ENCODE measurements around the gene ADAMTS17. TPM values are rescaled to one million over a fixed set of nuclear protein-coding genes. Genes with fewer than 3 reads are reported as not detected.

The ADAMTS17 gene
- total and polyA plus RNA-seq, 11 donors = 0.30 to 2.4 (median 1.2) TPM

GRCh38 chr15:100020189-100020588 lies 321.6 kb downstream of the ADAMTS17 start:
- no peak for DNase-seq
- Histone ChIP-seq H3K36me3 (no peaks in the 10 kb centered on the region), H3K27me3 (no peaks in the 10 kb centered on the region), H3K4me1 (peaks cover 0 to 21% (median 0%) of the 10 kb centered on the region in 12 donors), H3K27ac (peak overlapping the region in 1 of 12 donors; percentile 56), H3K9me3 (no peaks in the 10 kb centered on the region), H3K4me3 (no peak overlapping the region)
- intact Hi-C loops (cut with DNase I) = loop anchor here in 2 of 10 donors (10.0 kb wide), 2 partner anchors 55 kb away; no protein-coding TSS in a partner anchor
- peak in 3 of 4 donors; percentile 17 to 49 (median 44) for ATAC-seq
- TF ChIP-seq CTCF (IDR thresholded peaks at IDR 0.05) = no peak
- no peak for TF ChIP-seq POLR2A (IDR thresholded peaks at IDR 0.05)
- 73 to 83% (median 77%) methylated on average over 5 to 6 of the region's 6 CpGs for WGBS, 4 donors

- Histone ChIP-seq H3K27me3 (no peaks in the 10 kb centered on the region), H3K4me1 (peaks cover 0 to 21% (median 0%) of the 10 kb centered on the region in 12 donors), H3K36me3 (no peaks in the 10 kb centered on the region), H3K27ac (no peak overlapping the region), H3K4me3 (no peak overlapping the region), H3K9me3 (no peaks in the 10 kb centered on the region)
- ATAC-seq = no peak
- 81 to 89% (median 85%) methylated on average over 6 of the region's 6 CpGs for WGBS, 4 donors
- intact Hi-C loops (cut with DNase I) = no loop called here
- DNase-seq = no peak
- TF ChIP-seq POLR2A (IDR thresholded peaks at IDR 0.05) = no peak
- no peak for TF ChIP-seq CTCF (IDR thresholded peaks at IDR 0.05)
Measured at GRCh38 chr15:100019601-100020000, 322.2 kb downstream of the ADAMTS17 start.

- Histone ChIP-seq H3K27me3 (no peaks in the 10 kb centered on the region), H3K9me3 (peaks cover 0 to 2% (median 0%) of the 10 kb centered on the region in 12 donors), H3K36me3 (no peaks in the 10 kb centered on the region), H3K4me3 (no peak overlapping the region), H3K27ac (no peak overlapping the region), H3K4me1 (peaks cover 0 to 21% (median 0%) of the 10 kb centered on the region in 12 donors)
- 60 to 80% (median 69%) methylated on average over 4 of the region's 4 CpGs for WGBS, 4 donors
- DNase-seq (no peak), ATAC-seq (no peak)
- TF ChIP-seq CTCF (IDR thresholded peaks at IDR 0.05) (no peak), POLR2A (IDR thresholded peaks at IDR 0.05) (no peak)
- intact Hi-C loops (cut with DNase I) = no loop called here
Measured at GRCh38 chr15:100018191-100018590, 323.6 kb downstream of the ADAMTS17 start.

- no peaks in the 10 kb centered on the region for H3K36me3 ChIP-seq
- peaks cover 0 to 7% (median 0%) of the 10 kb centered on the region in 12 donors for H3K9me3 ChIP-seq
- intact Hi-C loops (cut with DNase I) = no loop called here
- no peak overlapping the region for H3K4me3 ChIP-seq
- WGBS, 4 donors = 87 to 96% (median 90%) methylated on average over 7 of the region's 7 CpGs
- no peaks in the 10 kb centered on the region for H3K27me3 ChIP-seq
- no peak overlapping the region for H3K27ac ChIP-seq
- TF ChIP-seq POLR2A (IDR thresholded peaks at IDR 0.05) (no peak), CTCF (IDR thresholded peaks at IDR 0.05) (no peak)
- DNase-seq (no peak), ATAC-seq (no peak)
- H3K4me1 ChIP-seq = peaks cover 0 to 21% (median 0%) of the 10 kb centered on the region in 12 donors
Measured at GRCh38 chr15:100017140-100017539, 324.6 kb downstream of the ADAMTS17 start.

Data from heart left ventricle (tissue), 16 donors.